ENCODE results near the gene GNB1.
A peak's percentile ranks its signal among the peaks of the same experiment; 100 is the strongest.
"Not testable (repeated sequence)": the region's sequence is repeated elsewhere in the genome, so short reads cannot be mapped to it uniquely, and the experiment has no call there.

GNB1 gene

DNA sequence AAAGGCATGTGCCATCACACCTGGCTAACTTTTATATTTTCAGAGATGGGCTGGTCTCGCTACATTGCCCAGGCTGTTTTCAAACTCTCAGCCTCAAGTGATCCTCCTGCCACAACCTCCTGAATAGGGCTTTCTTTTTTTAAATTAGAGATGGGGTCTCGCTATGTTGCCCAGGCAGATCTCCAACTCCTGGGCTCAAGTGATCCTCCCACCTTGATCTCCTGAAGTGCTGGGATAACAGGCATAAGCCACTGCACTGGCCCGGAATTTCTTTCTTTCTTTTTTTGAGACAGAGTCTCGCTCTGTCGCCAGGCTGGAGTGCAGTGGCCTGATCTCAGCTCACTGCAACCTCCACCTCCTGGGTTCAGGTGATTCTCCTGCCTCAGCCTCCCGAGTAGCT is 34.7 kb downstream of the GNB1 start:
- H3K4me1 ChIP-seq (ENCODE audit: control insufficient read depth, insufficient read depth, low read length): peaks cover 54% of the 10 kb centered on the region
- not testable (repeated sequence) for H3K9me3 ChIP-seq (ENCODE audit: control insufficient read depth, low read length); H3K4me3 ChIP-seq (ENCODE audit: low read length); H3K27me3 ChIP-seq (ENCODE audit: control insufficient read depth, insufficient read depth, low read length); H3K36me3 ChIP-seq (ENCODE audit: control insufficient read depth, insufficient read depth, low read length); H3K9ac ChIP-seq (ENCODE audit: low read length)

DNA sequence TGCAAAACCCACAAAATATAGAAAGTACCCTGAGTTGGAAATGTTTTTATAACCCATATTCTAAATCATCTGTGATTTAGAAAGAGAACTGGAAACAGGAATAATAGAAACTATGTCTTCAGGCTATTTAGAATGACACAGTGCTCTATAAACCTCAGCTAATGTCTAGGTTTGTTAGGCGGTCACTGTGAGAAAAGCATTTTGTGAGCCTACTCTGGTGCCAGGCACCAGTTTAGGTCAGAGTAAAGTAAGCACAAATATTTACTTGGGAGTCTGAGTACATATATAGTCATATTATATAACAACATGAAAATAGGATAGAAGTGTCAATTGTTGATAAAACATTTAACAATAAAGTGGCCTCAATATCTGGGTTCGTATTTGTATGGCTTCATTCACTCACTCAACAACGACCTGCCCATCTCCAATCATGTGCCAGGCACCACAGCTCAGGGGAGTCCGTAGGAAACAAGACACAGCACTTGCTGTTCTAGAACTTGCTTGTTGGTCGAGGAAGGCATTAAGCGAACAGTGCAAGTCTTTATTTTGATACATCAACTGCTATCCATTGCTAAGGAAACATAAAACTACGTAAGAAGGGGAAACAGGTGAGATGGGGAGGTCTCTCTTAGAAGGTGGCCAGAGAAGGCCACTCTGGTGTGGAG is 37.2 kb downstream of the GNB1 start:
- Histone ChIP-seq H3K4me1 (ENCODE audit: control insufficient read depth, insufficient read depth, low read length) (peaks cover 30% of the 10 kb centered on the region), H3K4me3 (ENCODE audit: low read length) (no peak overlapping the region), H3K36me3 (ENCODE audit: control insufficient read depth, insufficient read depth, low read length) (no peaks in the 10 kb centered on the region), H3K27me3 (ENCODE audit: control insufficient read depth, insufficient read depth, low read length) (no peaks in the 10 kb centered on the region), H3K9ac (ENCODE audit: low read length) (no peak overlapping the region), H3K9me3 (ENCODE audit: control insufficient read depth, low read length) (no peaks in the 10 kb centered on the region)

- H3K9me3 ChIP-seq (ENCODE audit: control insufficient read depth, low read length): no peaks in the 10 kb centered on the region
- peaks cover 21% of the 10 kb centered on the region for H3K4me1 ChIP-seq (ENCODE audit: control insufficient read depth, insufficient read depth, low read length)
- no peak overlapping the region for H3K4me3 ChIP-seq (ENCODE audit: low read length)
- no peaks in the 10 kb centered on the region for H3K36me3 ChIP-seq (ENCODE audit: control insufficient read depth, insufficient read depth, low read length)
- no peak overlapping the region for H3K9ac ChIP-seq (ENCODE audit: low read length)
- no peaks in the 10 kb centered on the region for H3K27me3 ChIP-seq (ENCODE audit: control insufficient read depth, insufficient read depth, low read length)
Measured at GRCh38 chr1:1852619-1853414, 38.1 kb downstream of the GNB1 start.

- no peaks in the 10 kb centered on the region for H3K36me3 ChIP-seq (ENCODE audit: control insufficient read depth, insufficient read depth, low read length)
- peaks cover 18% of the 10 kb centered on the region for H3K4me1 ChIP-seq (ENCODE audit: control insufficient read depth, insufficient read depth, low read length)
- H3K9ac ChIP-seq (ENCODE audit: low read length): no peak overlapping the region
- no peaks in the 10 kb centered on the region for H3K27me3 ChIP-seq (ENCODE audit: control insufficient read depth, insufficient read depth, low read length)
- no peaks in the 10 kb centered on the region for H3K9me3 ChIP-seq (ENCODE audit: control insufficient read depth, low read length)
- H3K4me3 ChIP-seq (ENCODE audit: low read length): no peak overlapping the region
Measured at GRCh38 chr1:1847890-1848289, 43.0 kb downstream of the GNB1 start.

GRCh38 chr1:1847061-1847850 is 43.6 kb downstream of the GNB1 start:
- H3K27me3 ChIP-seq (ENCODE audit: control insufficient read depth, insufficient read depth, low read length): no peaks in the 10 kb centered on the region
- H3K36me3 ChIP-seq (ENCODE audit: control insufficient read depth, insufficient read depth, low read length): no peaks in the 10 kb centered on the region
- no peaks in the 10 kb centered on the region for H3K9me3 ChIP-seq (ENCODE audit: control insufficient read depth, low read length)
- H3K4me3 ChIP-seq (ENCODE audit: low read length): no peak overlapping the region
- H3K9ac ChIP-seq (ENCODE audit: low read length): peak overlapping the region; percentile 33
- peaks cover 18% of the 10 kb centered on the region for H3K4me1 ChIP-seq (ENCODE audit: control insufficient read depth, insufficient read depth, low read length)

GRCh38 chr1:1846386-1846918 is 44.4 kb downstream of the GNB1 start:
- peaks cover 22% of the 10 kb centered on the region for H3K4me1 ChIP-seq (ENCODE audit: control insufficient read depth, insufficient read depth, low read length)
- H3K9ac ChIP-seq (ENCODE audit: low read length): peak overlapping the region; percentile 33
- H3K4me3 ChIP-seq (ENCODE audit: low read length): no peak overlapping the region

GRCh38 chr1:1842360-1843146 is 48.3 kb downstream of the GNB1 start:
- Histone ChIP-seq H3K36me3 (ENCODE audit: control insufficient read depth, insufficient read depth, low read length) (no peaks in the 10 kb centered on the region), H3K9me3 (ENCODE audit: control insufficient read depth, low read length) (no peaks in the 10 kb centered on the region), H3K9ac (ENCODE audit: low read length) (no peak overlapping the region), H3K4me3 (ENCODE audit: low read length) (no peak overlapping the region), H3K4me1 (ENCODE audit: control insufficient read depth, insufficient read depth, low read length) (peaks cover 26% of the 10 kb centered on the region), H3K27me3 (ENCODE audit: control insufficient read depth, insufficient read depth, low read length) (no peaks in the 10 kb centered on the region)

More at GRCh38 chr1:1846386-1846918, 44.4 kb downstream of the GNB1 start:
- Histone ChIP-seq H3K9me3 (ENCODE audit: control insufficient read depth, low read length) (no peaks in the 10 kb centered on the region), H3K36me3 (ENCODE audit: control insufficient read depth, insufficient read depth, low read length) (no peaks in the 10 kb centered on the region), H3K27me3 (ENCODE audit: control insufficient read depth, insufficient read depth, low read length) (no peaks in the 10 kb centered on the region)

DNA sequence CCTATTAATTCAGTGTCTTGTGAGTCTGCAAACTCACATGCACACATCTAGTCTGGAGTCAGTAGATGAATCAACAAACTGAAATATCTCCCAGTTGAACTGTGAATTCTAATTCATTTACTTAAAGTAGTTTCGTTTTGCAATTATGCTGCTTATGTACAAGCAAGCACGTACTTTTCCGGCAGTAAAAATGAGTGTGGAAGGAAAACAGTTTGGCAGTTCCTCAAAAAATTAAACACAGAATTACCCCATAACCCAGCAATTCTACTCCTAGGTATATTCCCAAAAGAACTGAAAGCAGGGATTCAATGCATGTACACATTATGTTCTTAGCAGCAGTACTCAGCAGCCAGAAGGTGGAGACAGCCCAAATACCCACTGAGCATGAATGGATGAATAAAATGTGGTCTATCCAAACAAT is 49.3 kb downstream of the GNB1 start:
- no peaks in the 10 kb centered on the region for H3K27me3 ChIP-seq (ENCODE audit: control insufficient read depth, insufficient read depth, low read length)
- H3K4me1 ChIP-seq (ENCODE audit: control insufficient read depth, insufficient read depth, low read length): peaks cover 18% of the 10 kb centered on the region
- H3K36me3 ChIP-seq (ENCODE audit: control insufficient read depth, insufficient read depth, low read length): no peaks in the 10 kb centered on the region
- no peaks in the 10 kb centered on the region for H3K9me3 ChIP-seq (ENCODE audit: control insufficient read depth, low read length)
- H3K9ac ChIP-seq (ENCODE audit: low read length): no peak overlapping the region
- no peak overlapping the region for H3K4me3 ChIP-seq (ENCODE audit: low read length)

DNA sequence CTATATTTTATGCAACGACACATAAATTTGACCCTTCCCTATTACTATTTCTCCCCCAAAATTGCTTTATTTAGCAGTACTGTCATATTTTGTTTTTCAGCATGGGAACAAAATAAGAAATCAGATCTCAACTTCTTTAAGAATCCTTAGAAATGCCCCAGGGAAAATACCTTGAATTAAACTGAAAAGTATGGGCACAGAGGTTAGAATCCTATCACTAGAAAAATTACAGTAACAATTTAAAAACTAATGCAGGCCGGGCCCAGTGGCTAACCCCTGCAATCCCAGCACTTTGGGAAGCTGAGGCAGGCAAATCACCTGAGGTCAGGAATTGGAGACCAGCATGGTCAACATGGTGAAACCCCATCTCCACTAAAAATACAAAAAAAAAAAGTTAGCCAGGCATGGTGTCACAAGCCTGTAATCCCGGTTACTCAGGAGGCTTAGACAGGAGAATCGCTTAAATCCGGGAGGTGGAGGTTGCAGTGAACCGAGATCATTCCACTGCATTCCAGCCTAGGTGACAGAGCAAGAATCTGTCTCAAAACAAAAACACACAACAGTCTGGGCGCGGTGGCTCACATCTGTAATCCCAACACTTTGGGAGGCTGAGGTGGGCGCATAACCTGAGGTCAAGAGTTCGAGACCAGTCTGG is 51.4 kb downstream of the GNB1 start:
- Histone ChIP-seq H3K36me3 (ENCODE audit: control insufficient read depth, insufficient read depth, low read length) (peaks cover 6% of the 10 kb centered on the region), H3K9me3 (ENCODE audit: control insufficient read depth, low read length) (no peaks in the 10 kb centered on the region), H3K9ac (ENCODE audit: low read length) (no peak overlapping the region), H3K4me1 (ENCODE audit: control insufficient read depth, insufficient read depth, low read length) (peaks cover 13% of the 10 kb centered on the region), H3K4me3 (ENCODE audit: low read length) (no peak overlapping the region), H3K27me3 (ENCODE audit: control insufficient read depth, insufficient read depth, low read length) (no peaks in the 10 kb centered on the region)

GRCh38 chr1:1836119-1836518 is 54.8 kb downstream of the GNB1 start:
- Histone ChIP-seq H3K36me3 (ENCODE audit: control insufficient read depth, insufficient read depth, low read length) (peaks cover 6% of the 10 kb centered on the region), H3K4me1 (ENCODE audit: control insufficient read depth, insufficient read depth, low read length) (peaks cover under 1% of the 10 kb centered on the region), H3K9me3 (ENCODE audit: control insufficient read depth, low read length) (no peaks in the 10 kb centered on the region), H3K27me3 (ENCODE audit: control insufficient read depth, insufficient read depth, low read length) (no peaks in the 10 kb centered on the region), H3K4me3 (ENCODE audit: low read length) (no peak overlapping the region), H3K9ac (ENCODE audit: low read length) (no peak overlapping the region)

DNA sequence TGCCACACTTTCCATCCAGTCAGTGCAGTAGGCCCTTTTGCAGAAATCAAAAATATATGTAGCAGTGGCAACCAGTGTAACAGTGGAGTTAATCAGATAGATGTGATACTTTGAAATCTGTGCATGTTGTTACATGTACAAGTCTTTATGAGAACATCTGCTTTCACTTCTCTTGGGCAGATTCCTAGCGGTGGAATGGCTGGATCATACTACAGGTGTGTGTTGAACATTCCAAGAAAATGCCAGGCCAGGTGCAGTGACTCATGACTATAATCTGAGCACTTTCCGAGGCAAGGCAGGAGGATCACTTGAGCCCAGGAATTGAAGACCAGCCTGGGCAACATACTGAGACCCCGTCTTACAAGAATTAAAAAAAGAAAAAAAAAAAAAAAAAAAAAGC is 55.3 kb downstream of the GNB1 start:
- no peak overlapping the region for H3K4me3 ChIP-seq (ENCODE audit: low read length)
- H3K9me3 ChIP-seq (ENCODE audit: control insufficient read depth, low read length): no peaks in the 10 kb centered on the region
- peaks cover 6% of the 10 kb centered on the region for H3K36me3 ChIP-seq (ENCODE audit: control insufficient read depth, insufficient read depth, low read length)
- no peaks in the 10 kb centered on the region for H3K27me3 ChIP-seq (ENCODE audit: control insufficient read depth, insufficient read depth, low read length)
- no peak overlapping the region for H3K9ac ChIP-seq (ENCODE audit: low read length)
- H3K4me1 ChIP-seq (ENCODE audit: control insufficient read depth, insufficient read depth, low read length): no peaks in the 10 kb centered on the region
